Measurements from ENCODE around the gene PFDN6.

GRCh38 chr6:33314943-33315792 is 25.8 kb downstream of the PFDN6 start:
- TF ChIP-seq CTCF (IDR thresholded peaks at IDR 0.05; ENCODE audit: low read depth, low read length) (no peak), EZH2phosphoT487 (IDR thresholded peaks at IDR 0.05; ENCODE audit: low read depth) (no peak)
